HUES6 (cell line): Measurements from ENCODE around the gene PPIB.
"Not testable (repeated sequence)": the region's sequence is repeated elsewhere in the genome, so short reads cannot be mapped to it uniquely, and the experiment has no call there.

Experiments
- H3K27ac ChIP-seq: 2 replicates; pipeline ENCODE4 v1.7.0; 2013; ENCODE audit warnings: low read depth, mild to moderate bottlenecking, low read length, inconsistent platforms
- H3K27me3 ChIP-seq: 2 replicates; pipeline ENCODE4 v1.6.1; 2013; ENCODE audit warnings: low read length; ENCODE audit not compliant: control insufficient read depth, insufficient read depth
- H3K36me3 ChIP-seq: 2 replicates; pipeline ENCODE4 v1.6.1; 2013; ENCODE audit warnings: low read length; ENCODE audit not compliant: control insufficient read depth, insufficient read depth
- H3K4me1 ChIP-seq: 2 replicates; pipeline ENCODE4 v1.6.1; 2013; ENCODE audit warnings: low read length; ENCODE audit not compliant: control insufficient read depth, insufficient read depth
- H3K4me3 ChIP-seq: 2 replicates; pipeline ENCODE4 v1.5.1; 2013; ENCODE audit warnings: low read depth, low read length
- H3K9ac ChIP-seq: one replicate; pipeline ENCODE4 v1.6.1; 2013; ENCODE audit warnings: mild to moderate bottlenecking, low read length
- H3K9me3 ChIP-seq: 2 replicates; pipeline ENCODE4 v1.6.1; 2013; ENCODE audit warnings: low read depth, low read length; ENCODE audit not compliant: control insufficient read depth, insufficient read depth

The PPIB gene

GRCh38 chr15:64117759-64118487, 44.9 kb downstream of the PPIB start:
- Histone ChIP-seq H3K4me1 (no peaks in the 10 kb centered on the region), H3K27ac (no peak overlapping the region), H3K27me3 (no peaks in the 10 kb centered on the region), H3K9me3 (no peaks in the 10 kb centered on the region), H3K9ac (no peak overlapping the region), H3K36me3 (peaks cover 63% of the 10 kb centered on the region), H3K4me3 (no peak overlapping the region)

GRCh38 chr15:64112904-64113303, 49.9 kb downstream of the PPIB start:
- H3K4me1 ChIP-seq, result peaks cover 15% of the 10 kb centered on the region
- no peak overlapping the region for H3K4me3 ChIP-seq
- no peak overlapping the region for H3K27ac ChIP-seq
- no peaks in the 10 kb centered on the region for H3K9me3 ChIP-seq
- peaks cover 30% of the 10 kb centered on the region for H3K36me3 ChIP-seq
- no peaks in the 10 kb centered on the region for H3K27me3 ChIP-seq
- H3K9ac ChIP-seq, result no peak overlapping the region

- H3K36me3 ChIP-seq, result peaks cover 27% of the 10 kb centered on the region
Measured at GRCh38 chr15:64112073-64112772, 50.6 kb downstream of the PPIB start.

GRCh38 chr15:64111679-64112050, 51.2 kb downstream of the PPIB start:
- Histone ChIP-seq H3K4me3 (no peak overlapping the region), H3K27ac (no peak overlapping the region), H3K27me3 (no peaks in the 10 kb centered on the region), H3K36me3 (peaks cover 23% of the 10 kb centered on the region), H3K9me3 (no peaks in the 10 kb centered on the region), H3K9ac (no peak overlapping the region), H3K4me1 (peaks cover 15% of the 10 kb centered on the region)

More at GRCh38 chr15:64112073-64112772, 50.6 kb downstream of the PPIB start:
- H3K9ac ChIP-seq, result no peak overlapping the region
- no peak overlapping the region for H3K27ac ChIP-seq
- no peak overlapping the region for H3K4me3 ChIP-seq
- H3K4me1 ChIP-seq, result peaks cover 15% of the 10 kb centered on the region
- H3K9me3 ChIP-seq, result no peaks in the 10 kb centered on the region
- no peaks in the 10 kb centered on the region for H3K27me3 ChIP-seq

GRCh38 chr15:64110950-64111678, 51.7 kb downstream of the PPIB start:
- Histone ChIP-seq H3K9ac (no peak overlapping the region), H3K4me3 (no peak overlapping the region), H3K36me3 (peaks cover 23% of the 10 kb centered on the region), H3K27ac (no peak overlapping the region), H3K27me3 (no peaks in the 10 kb centered on the region), H3K4me1 (peaks cover 15% of the 10 kb centered on the region), H3K9me3 (no peaks in the 10 kb centered on the region)

GRCh38 chr15:64110108-64110701, 52.6 kb downstream of the PPIB start:
- not testable (repeated sequence) for H3K9me3 ChIP-seq, H3K27me3 ChIP-seq, H3K27ac ChIP-seq, H3K9ac ChIP-seq, H3K4me3 ChIP-seq
- H3K4me1 ChIP-seq, result peaks cover 15% of the 10 kb centered on the region
- H3K36me3 ChIP-seq, result peaks cover 20% of the 10 kb centered on the region

GRCh38 chr15:64107337-64107736, 55.5 kb downstream of the PPIB start:
- H3K27me3 ChIP-seq, result no peaks in the 10 kb centered on the region
- H3K4me1 ChIP-seq, result peaks cover 12% of the 10 kb centered on the region
- H3K4me3 ChIP-seq, result no peak overlapping the region
- H3K9me3 ChIP-seq, result 0 out of 2 replicates have a peak, but pooled peaks cover 1% of the 10 kb centered on the region
- no peak overlapping the region for H3K9ac ChIP-seq
- no peak overlapping the region for H3K27ac ChIP-seq
- H3K36me3 ChIP-seq, result no peaks in the 10 kb centered on the region
